Upper lobe of left lung (tissue), 4 donors: Measurements from ENCODE around the gene ADRA1B.

Experiments used
- POLR2AphosphoS5 ChIP-seq, 2 donors: sonication (generic); formaldehyde crosslinking; IDR thresholded peaks; one replicate each; pipeline ENCODE4 v1.5.1; 2017; ENCODE audit warnings: antibody characterized with exemption in 2 of 2
- TF ChIP-seq, protein P1 (sequence below), 6 experiments: fragments of 450-650 bp in 4 of 6; fragments of 200-600 bp in 2 of 6; sonication (generic) in 2 of 6; IDR thresholded peaks; one replicate each; pipeline ENCODE4 v1.5.1; 2016 to 2019; ENCODE audit warnings: antibody characterized with exemption in 6 of 6

DNA sequence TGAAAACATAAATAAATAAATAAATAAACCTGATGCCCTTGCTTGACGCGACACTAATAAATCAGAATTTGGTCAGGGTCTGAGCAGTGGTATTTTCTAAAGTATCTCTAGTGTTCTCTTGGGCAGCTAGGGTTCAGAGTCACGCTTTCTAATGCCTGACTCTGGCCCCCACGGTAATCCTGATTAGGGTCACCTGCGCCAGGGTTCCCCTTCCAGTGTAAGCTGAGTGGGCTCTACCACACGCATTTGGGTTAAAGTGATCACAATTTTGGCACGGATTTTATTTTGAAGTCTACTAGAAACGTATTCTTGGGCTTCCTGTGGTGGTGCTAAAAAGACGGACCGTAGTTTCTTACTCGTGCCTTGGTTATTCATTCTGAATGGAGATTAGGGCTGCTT, 93.3 kb downstream of the ADRA1B start:
- TF ChIP-seq, protein P1, sequence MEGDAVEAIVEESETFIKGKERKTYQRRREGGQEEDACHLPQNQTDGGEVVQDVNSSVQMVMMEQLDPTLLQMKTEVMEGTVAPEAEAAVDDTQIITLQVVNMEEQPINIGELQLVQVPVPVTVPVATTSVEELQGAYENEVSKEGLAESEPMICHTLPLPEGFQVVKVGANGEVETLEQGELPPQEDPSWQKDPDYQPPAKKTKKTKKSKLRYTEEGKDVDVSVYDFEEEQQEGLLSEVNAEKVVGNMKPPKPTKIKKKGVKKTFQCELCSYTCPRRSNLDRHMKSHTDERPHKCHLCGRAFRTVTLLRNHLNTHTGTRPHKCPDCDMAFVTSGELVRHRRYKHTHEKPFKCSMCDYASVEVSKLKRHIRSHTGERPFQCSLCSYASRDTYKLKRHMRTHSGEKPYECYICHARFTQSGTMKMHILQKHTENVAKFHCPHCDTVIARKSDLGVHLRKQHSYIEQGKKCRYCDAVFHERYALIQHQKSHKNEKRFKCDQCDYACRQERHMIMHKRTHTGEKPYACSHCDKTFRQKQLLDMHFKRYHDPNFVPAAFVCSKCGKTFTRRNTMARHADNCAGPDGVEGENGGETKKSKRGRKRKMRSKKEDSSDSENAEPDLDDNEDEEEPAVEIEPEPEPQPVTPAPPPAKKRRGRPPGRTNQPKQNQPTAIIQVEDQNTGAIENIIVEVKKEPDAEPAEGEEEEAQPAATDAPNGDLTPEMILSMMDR (IDR thresholded peaks at IDR 0.05), result no peak
- TF ChIP-seq POLR2AphosphoS5 (IDR thresholded peaks at IDR 0.05), result no peak
